ENCODE results near the gene SMNDC1.

DNA sequence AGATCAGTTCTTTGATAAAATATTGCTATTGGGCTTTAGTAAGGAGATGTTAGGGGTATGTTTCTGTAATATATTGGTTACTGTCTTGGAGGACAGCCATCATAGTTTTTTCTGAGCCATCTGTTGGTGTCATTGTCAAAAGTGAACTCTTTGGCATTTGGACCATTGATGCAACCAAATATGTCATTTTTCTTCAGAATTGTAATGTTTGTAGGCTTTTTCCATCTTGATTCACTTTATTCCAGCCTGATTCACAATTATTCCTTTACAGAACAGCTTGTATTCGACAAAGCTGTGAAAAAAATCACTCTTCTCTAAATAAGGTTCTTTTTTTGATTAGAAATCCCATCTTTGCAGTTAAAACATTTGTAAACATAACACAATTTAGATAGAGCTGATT, 37.4 kb downstream of the SMNDC1 start:
- no peak for TF ChIP-seq EZH2 (IDR thresholded peaks at IDR 0.05; ENCODE audit: borderline replicate concordance, control insufficient read depth, low read depth, low read length)
- TF ChIP-seq MTA3 (IDR thresholded peaks at IDR 0.05; ENCODE audit: borderline replicate concordance, low read length): no peak
- TF ChIP-seq, protein P1, sequence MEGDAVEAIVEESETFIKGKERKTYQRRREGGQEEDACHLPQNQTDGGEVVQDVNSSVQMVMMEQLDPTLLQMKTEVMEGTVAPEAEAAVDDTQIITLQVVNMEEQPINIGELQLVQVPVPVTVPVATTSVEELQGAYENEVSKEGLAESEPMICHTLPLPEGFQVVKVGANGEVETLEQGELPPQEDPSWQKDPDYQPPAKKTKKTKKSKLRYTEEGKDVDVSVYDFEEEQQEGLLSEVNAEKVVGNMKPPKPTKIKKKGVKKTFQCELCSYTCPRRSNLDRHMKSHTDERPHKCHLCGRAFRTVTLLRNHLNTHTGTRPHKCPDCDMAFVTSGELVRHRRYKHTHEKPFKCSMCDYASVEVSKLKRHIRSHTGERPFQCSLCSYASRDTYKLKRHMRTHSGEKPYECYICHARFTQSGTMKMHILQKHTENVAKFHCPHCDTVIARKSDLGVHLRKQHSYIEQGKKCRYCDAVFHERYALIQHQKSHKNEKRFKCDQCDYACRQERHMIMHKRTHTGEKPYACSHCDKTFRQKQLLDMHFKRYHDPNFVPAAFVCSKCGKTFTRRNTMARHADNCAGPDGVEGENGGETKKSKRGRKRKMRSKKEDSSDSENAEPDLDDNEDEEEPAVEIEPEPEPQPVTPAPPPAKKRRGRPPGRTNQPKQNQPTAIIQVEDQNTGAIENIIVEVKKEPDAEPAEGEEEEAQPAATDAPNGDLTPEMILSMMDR (IDR thresholded peaks at IDR 0.05 in 2 of 3, conservative IDR thresholded peaks at IDR 0.05 in 1 of 3; ENCODE audit: control insufficient read depth in 2 of 3, extremely low read depth in 1 of 3, insufficient read depth in 1 of 3, low read depth in 3 of 3, low read length in 3 of 3): no peak
- TF ChIP-seq, protein P2, sequence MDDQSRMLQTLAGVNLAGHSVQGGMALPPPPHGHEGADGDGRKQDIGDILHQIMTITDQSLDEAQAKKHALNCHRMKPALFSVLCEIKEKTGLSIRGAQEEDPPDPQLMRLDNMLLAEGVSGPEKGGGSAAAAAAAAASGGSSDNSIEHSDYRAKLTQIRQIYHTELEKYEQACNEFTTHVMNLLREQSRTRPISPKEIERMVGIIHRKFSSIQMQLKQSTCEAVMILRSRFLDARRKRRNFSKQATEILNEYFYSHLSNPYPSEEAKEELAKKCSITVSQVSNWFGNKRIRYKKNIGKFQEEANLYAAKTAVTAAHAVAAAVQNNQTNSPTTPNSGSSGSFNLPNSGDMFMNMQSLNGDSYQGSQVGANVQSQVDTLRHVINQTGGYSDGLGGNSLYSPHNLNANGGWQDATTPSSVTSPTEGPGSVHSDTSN (IDR thresholded peaks at IDR 0.05; ENCODE audit: insufficient replicate concordance, low read depth, low read length): no peak
- no peak for TF ChIP-seq SPI1 (IDR thresholded peaks at IDR 0.05; ENCODE audit: borderline replicate concordance, insufficient read depth, low read depth, low read length)
- no peak for TF ChIP-seq ELK1 (IDR thresholded peaks at IDR 0.05; ENCODE audit: low read depth, low read length)
- no peak for TF ChIP-seq STAT3 (IDR thresholded peaks at IDR 0.05; ENCODE audit: low read depth, low read length)
- TF ChIP-seq CHD2 (IDR thresholded peaks at IDR 0.05; ENCODE audit: borderline replicate concordance, low read depth, low read length): no peak
- TF ChIP-seq HDGF (IDR thresholded peaks at IDR 0.05): no peak
- no peak for TF ChIP-seq SMC3 (IDR thresholded peaks at IDR 0.05; ENCODE audit: borderline replicate concordance, low read length)
- TF ChIP-seq POLR2A (IDR thresholded peaks at IDR 0.05; ENCODE audit: low read depth, low read length): no peak
